HEK293 (cell line): ENCODE results near the gene DDX39A.
A peak's percentile ranks its signal among the peaks of the same experiment; 100 is the strongest.

Source experiments
- CTCF ChIA-PET: fragments of 350-600 bp; formaldehyde crosslinking; extraction: SDS; loops from one replicate; lab custom pipeline; 2021; ENCODE audit warnings: antibody characterized with exemption; lab: Yijun Ruan, JAX
- POLR2A ChIA-PET: fragments of 300-600 bp; formaldehyde crosslinking; extraction: SDS; loops from one replicate; lab custom pipeline; 2020; ENCODE audit warnings: antibody characterized with exemption, inconsistent platforms; lab: Yijun Ruan, JAX
- H3K27ac ChIP-seq: fragments of 200-500 bp; sonication (Bioruptor generic); 2 replicates; pipeline ENCODE4 v1.5.1; 2014; ENCODE audit warnings: low read depth, low read length, control low read depth, inconsistent platforms; ENCODE audit errors: extremely low read depth
- H3K36me3 ChIP-seq, 2 experiments: fragments of 200-500 bp in 1 of 2; sonication (Bioruptor generic) in 1 of 2; 1 replicate in 1 of 2; 2 replicates in 1 of 2; pipeline ENCODE4 v1.5.1; 2014 to 2017; ENCODE audit warnings: inconsistent platforms in 2 of 2, low read length in 2 of 2; ENCODE audit not compliant: control insufficient read depth in 2 of 2, insufficient read depth in 1 of 2
- H3K4me1 ChIP-seq: fragments of 200-500 bp; sonication (Bioruptor generic); 2 replicates; pipeline ENCODE4 v1.5.1; 2014; ENCODE audit warnings: mild to moderate bottlenecking, low read length, inconsistent platforms; ENCODE audit not compliant: control insufficient read depth, insufficient read depth
- H3K4me3 ChIP-seq: 2 replicates; pipeline ENCODE4 v1.5.1; 2011; ENCODE audit warnings: low read depth, mild to moderate bottlenecking, control low read depth, low read length, moderate library complexity
- H3K9me3 ChIP-seq: fragments of 200-500 bp; sonication (Bioruptor generic); 2 replicates; pipeline ENCODE4 v1.5.1; 2014; ENCODE audit warnings: low read depth, low read length, inconsistent platforms; ENCODE audit not compliant: control insufficient read depth, insufficient read depth
- GLIS1 ChIP-seq: fragments of 450-650 bp; formaldehyde crosslinking; IDR thresholded peaks from 2 replicates; pipeline ENCODE4 v1.5.1; 2016; ENCODE audit warnings: missing biosample characterization, missing genetic modification characterization
- KLF8 ChIP-seq: fragments of 450-650 bp; formaldehyde crosslinking; IDR thresholded peaks from 2 replicates; pipeline ENCODE4 v1.5.1; 2016; ENCODE audit warnings: missing biosample characterization, missing genetic modification characterization
- SP3 ChIP-seq: fragments of 450-650 bp; formaldehyde crosslinking; IDR thresholded peaks from 2 replicates; pipeline ENCODE4 v1.5.1; 2016; ENCODE audit warnings: missing biosample characterization, missing genetic modification characterization
- ZBTB8A ChIP-seq: fragments of 450-650 bp; formaldehyde crosslinking; IDR thresholded peaks from 2 replicates; pipeline ENCODE4 v1.5.1; 2016; ENCODE audit warnings: missing biosample characterization, missing genetic modification characterization
- ZFP69B ChIP-seq: fragments of 450-650 bp; formaldehyde crosslinking; IDR thresholded peaks from 2 replicates; pipeline ENCODE4 v1.5.1; 2016; ENCODE audit warnings: missing biosample characterization, missing genetic modification characterization
- ZNF121 ChIP-seq: fragments of 450-650 bp; formaldehyde crosslinking; IDR thresholded peaks from 2 replicates; pipeline ENCODE4 v1.5.1; 2016; ENCODE audit warnings: missing biosample characterization, missing genetic modification characterization
- ZNF16 ChIP-seq: fragments of 450-650 bp; formaldehyde crosslinking; IDR thresholded peaks from 2 replicates; pipeline ENCODE4 v1.5.1; 2016; ENCODE audit warnings: low read depth, missing biosample characterization, missing genetic modification characterization
- ZNF335 ChIP-seq: fragments of 450-650 bp; formaldehyde crosslinking; conservative IDR thresholded peaks from 2 replicates; pipeline ENCODE4 v1.5.1; 2016; ENCODE audit warnings: missing biosample characterization, missing genetic modification characterization
- ZNF501 ChIP-seq: fragments of 450-650 bp; formaldehyde crosslinking; IDR thresholded peaks from 2 replicates; pipeline ENCODE4 v1.5.1; 2016; ENCODE audit warnings: missing biosample characterization, missing genetic modification characterization
- ZNF654 ChIP-seq: fragments of 450-650 bp; formaldehyde crosslinking; IDR thresholded peaks from 2 replicates; pipeline ENCODE4 v1.5.1; 2016; ENCODE audit warnings: low read depth, missing biosample characterization, missing genetic modification characterization
- ZNF843 ChIP-seq: fragments of 450-650 bp; formaldehyde crosslinking; IDR thresholded peaks from 2 replicates; pipeline ENCODE4 v1.5.1; 2016; ENCODE audit warnings: missing biosample characterization, missing genetic modification characterization
- ZSCAN30 ChIP-seq: fragments of 450-650 bp; IDR thresholded peaks from 2 replicates; pipeline ENCODE4 v1.5.1; 2018; ENCODE audit warnings: missing biosample characterization, mild to moderate bottlenecking, missing genetic modification characterization, moderate library complexity
- TF ChIP-seq, protein P1 (sequence below): fragments of 450-650 bp; formaldehyde crosslinking; conservative IDR thresholded peaks from 2 replicates; pipeline ENCODE4 v1.5.1; 2016; ENCODE audit warnings: low read depth, missing biosample characterization, missing genetic modification characterization
- TF ChIP-seq, protein P2 (sequence below): fragments of 450-650 bp; formaldehyde crosslinking; IDR thresholded peaks from 2 replicates; pipeline ENCODE4 v1.5.1; 2016; ENCODE audit warnings: missing biosample characterization, missing genetic modification characterization
- TF ChIP-seq, protein P3 (sequence below): fragments of 450-650 bp; formaldehyde crosslinking; IDR thresholded peaks from 2 replicates; pipeline ENCODE4 v1.5.1; 2016; ENCODE audit warnings: missing biosample characterization, missing genetic modification characterization
- TF ChIP-seq, protein P4 (sequence below): fragments of 450-650 bp; formaldehyde crosslinking; IDR thresholded peaks from 2 replicates; pipeline ENCODE4 v1.5.1; 2016; ENCODE audit warnings: missing biosample characterization, missing genetic modification characterization

The DDX39A gene

DNA sequence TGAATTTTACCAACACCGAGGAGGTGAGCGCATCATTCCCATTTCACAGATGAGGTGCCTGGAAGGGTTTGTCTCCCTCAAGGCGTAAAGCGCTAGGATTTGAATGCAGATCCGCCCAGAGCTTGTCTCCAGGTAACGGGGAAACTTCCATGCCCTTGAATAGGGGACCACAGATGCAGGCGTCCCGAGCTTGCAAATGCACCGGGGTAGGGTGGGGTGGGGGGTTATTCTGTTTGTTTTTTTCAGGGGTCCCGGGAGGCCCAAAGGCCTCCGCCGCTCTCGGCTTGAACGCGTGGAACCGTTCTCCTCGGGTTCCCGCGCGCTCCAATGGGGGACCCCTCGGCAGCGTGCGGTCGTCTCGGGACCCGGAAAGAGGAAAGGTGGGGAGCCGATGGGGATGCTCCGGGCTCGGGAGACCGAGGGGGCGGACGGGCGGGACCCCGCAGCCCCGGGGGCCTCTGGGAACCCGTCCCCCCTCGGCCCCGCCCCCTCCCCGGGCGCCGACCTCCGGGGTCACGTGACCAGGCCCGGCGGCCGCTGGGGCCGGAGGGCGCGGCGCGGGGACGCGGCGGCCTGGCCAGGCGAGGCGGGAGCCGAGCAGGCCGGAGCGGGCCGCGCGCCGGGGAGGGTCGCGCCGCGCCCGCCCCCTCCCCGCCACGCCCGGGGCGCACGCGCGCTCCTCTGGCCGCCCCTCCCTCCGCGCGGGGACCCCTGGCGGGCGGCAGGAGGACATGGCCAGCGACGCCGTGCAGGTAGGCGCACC lies 13.8 kb upstream of the DDX39A start, which contains the start of gene PKN1 (continued):
- TF ChIP-seq, protein P1, sequence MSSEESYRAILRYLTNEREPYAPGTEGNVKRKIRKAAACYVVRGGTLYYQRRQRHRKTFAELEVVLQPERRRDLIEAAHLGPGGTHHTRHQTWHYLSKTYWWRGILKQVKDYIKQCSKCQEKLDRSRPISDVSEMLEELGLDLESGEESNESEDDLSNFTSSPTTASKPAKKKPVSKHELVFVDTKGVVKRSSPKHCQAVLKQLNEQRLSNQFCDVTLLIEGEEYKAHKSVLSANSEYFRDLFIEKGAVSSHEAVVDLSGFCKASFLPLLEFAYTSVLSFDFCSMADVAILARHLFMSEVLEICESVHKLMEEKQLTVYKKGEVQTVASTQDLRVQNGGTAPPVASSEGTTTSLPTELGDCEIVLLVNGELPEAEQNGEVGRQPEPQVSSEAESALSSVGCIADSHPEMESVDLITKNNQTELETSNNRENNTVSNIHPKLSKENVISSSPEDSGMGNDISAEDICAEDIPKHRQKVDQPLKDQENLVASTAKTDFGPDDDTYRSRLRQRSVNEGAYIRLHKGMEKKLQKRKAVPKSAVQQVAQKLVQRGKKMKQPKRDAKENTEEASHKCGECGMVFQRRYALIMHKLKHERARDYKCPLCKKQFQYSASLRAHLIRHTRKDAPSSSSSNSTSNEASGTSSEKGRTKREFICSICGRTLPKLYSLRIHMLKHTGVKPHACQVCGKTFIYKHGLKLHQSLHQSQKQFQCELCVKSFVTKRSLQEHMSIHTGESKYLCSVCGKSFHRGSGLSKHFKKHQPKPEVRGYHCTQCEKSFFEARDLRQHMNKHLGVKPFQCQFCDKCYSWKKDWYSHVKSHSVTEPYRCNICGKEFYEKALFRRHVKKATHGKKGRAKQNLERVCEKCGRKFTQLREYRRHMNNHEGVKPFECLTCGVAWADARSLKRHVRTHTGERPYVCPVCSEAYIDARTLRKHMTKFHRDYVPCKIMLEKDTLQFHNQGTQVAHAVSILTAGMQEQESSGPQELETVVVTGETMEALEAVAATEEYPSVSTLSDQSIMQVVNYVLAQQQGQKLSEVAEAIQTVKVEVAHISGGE: peak; percentile 45; the same call in 1 of the 2 replicates
- TF ChIP-seq KLF8 (tag by site-specific recombination) (0 out of 2 replicates have a peak, but pooled peaks have one; percentile 68), ZNF654 (tag by site-specific recombination) (no peak), ZNF843 (tag by site-specific recombination) (no peak), ZNF121 (0 out of 2 replicates have a peak, but pooled peaks have one; percentile 6), ZFP69B (no peak; the same call in 1 of the 2 replicates), ZSCAN30 (tag by site-specific recombination) (0 out of 2 replicates have a peak, but pooled peaks have one; percentile 35), SP3 (tag by site-specific recombination) (peak; percentile 53), ZBTB8A (tag by site-specific recombination) (0 out of 2 replicates have a peak, but pooled peaks have one; percentile 12), ZNF501 (tag by site-specific recombination) (0 out of 2 replicates have a peak, but pooled peaks have one; percentile 24), ZNF335 (peak; percentile 59), GLIS1 (tag by site-specific recombination) (0 out of 2 replicates have a peak, but pooled peaks have one; percentile 12)
- TF ChIP-seq, protein P2, sequence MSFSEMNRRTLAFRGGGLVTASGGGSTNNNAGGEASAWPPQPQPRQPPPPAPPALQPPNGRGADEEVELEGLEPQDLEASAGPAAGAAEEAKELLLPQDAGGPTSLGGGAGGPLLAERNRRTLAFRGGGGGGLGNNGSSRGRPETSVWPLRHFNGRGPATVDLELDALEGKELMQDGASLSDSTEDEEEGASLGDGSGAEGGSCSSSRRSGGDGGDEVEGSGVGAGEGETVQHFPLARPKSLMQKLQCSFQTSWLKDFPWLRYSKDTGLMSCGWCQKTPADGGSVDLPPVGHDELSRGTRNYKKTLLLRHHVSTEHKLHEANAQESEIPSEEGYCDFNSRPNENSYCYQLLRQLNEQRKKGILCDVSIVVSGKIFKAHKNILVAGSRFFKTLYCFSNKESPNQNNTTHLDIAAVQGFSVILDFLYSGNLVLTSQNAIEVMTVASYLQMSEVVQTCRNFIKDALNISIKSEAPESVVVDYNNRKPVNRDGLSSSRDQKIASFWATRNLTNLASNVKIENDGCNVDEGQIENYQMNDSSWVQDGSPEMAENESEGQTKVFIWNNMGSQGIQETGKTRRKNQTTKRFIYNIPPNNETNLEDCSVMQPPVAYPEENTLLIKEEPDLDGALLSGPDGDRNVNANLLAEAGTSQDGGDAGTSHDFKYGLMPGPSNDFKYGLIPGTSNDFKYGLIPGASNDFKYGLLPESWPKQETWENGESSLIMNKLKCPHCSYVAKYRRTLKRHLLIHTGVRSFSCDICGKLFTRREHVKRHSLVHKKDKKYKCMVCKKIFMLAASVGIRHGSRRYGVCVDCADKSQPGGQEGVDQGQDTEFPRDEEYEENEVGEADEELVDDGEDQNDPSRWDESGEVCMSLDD (tag by site-specific recombination): peak; percentile 88
- TF ChIP-seq, all 188 proteins: peak for 29

DNA sequence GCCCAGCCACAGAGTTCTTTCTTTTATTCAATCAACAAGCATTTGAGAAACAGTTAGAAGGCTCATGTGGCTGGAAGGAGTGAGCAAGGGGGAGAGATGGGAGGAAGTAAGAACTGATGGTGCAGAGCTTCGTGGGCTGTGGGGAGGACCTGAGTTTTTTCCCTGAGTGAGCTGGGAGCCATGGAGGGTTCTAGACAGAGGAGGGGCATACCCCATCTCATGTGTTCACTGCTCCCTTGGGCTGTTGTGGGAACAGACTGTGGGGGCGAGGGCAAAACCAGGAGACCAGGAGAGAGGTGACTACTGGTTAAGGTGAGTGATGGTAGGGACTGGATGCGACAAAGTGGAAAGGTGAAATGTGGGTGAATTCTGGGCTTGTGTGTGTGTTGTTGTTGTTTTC lies 11.6 kb upstream of the DDX39A start:
- ChIA-PET POLR2A (interaction anchor here (1.9 kb wide), 1 partner anchor 294 kb away, joined by 8 read pairs; the partner anchor contains the start of gene ASF1B), CTCF (interaction anchor here (0.5 to 1.0 kb wide), 3 partner anchors 16 to 477 kb away, joined by 3 to 7 read pairs (median 4); no protein-coding TSS in a partner anchor)
- no peak overlapping the region for H3K4me3 ChIP-seq
- TF ChIP-seq, protein P3, sequence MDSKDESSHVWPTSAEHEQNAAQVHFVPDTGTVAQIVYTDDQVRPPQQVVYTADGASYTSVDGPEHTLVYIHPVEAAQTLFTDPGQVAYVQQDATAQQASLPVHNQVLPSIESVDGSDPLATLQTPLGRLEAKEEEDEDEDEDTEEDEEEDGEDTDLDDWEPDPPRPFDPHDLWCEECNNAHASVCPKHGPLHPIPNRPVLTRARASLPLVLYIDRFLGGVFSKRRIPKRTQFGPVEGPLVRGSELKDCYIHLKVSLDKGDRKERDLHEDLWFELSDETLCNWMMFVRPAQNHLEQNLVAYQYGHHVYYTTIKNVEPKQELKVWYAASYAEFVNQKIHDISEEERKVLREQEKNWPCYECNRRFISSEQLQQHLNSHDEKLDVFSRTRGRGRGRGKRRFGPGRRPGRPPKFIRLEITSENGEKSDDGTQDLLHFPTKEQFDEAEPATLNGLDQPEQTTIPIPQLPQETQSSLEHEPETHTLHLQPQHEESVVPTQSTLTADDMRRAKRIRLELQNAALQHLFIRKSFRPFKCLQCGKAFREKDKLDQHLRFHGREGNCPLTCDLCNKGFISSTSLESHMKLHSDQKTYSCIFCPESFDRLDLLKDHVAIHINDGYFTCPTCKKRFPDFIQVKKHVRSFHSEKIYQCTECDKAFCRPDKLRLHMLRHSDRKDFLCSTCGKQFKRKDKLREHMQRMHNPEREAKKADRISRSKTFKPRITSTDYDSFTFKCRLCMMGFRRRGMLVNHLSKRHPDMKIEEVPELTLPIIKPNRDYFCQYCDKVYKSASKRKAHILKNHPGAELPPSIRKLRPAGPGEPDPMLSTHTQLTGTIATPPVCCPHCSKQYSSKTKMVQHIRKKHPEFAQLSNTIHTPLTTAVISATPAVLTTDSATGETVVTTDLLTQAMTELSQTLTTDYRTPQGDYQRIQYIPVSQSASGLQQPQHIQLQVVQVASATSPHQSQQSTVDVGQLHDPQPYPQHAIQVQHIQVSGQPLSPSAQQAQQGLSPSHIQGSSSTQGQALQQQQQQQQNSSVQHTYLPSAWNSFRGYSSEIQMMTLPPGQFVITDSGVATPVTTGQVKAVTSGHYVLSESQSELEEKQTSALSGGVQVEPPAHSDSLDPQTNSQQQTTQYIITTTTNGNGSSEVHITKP (tag by site-specific recombination): peak; percentile 26; the same call in 1 of the 2 replicates
- TF ChIP-seq, protein P4, sequence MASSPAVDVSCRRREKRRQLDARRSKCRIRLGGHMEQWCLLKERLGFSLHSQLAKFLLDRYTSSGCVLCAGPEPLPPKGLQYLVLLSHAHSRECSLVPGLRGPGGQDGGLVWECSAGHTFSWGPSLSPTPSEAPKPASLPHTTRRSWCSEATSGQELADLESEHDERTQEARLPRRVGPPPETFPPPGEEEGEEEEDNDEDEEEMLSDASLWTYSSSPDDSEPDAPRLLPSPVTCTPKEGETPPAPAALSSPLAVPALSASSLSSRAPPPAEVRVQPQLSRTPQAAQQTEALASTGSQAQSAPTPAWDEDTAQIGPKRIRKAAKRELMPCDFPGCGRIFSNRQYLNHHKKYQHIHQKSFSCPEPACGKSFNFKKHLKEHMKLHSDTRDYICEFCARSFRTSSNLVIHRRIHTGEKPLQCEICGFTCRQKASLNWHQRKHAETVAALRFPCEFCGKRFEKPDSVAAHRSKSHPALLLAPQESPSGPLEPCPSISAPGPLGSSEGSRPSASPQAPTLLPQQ (tag by site-specific recombination): no peak
- peak; percentile 90 for TF ChIP-seq ZNF16 (tag by site-specific recombination)
- 0 out of 2 replicates have a peak, but pooled peaks cover 3% of the 10 kb centered on the region for H3K4me1 ChIP-seq
- H3K9me3 ChIP-seq: no peaks in the 10 kb centered on the region
- H3K27ac ChIP-seq: no peak overlapping the region
- H3K36me3 ChIP-seq: no peaks in the 10 kb centered on the region; a peak in 1 of 3 replicates
